Uterus (tissue), 2 donors: ENCODE results near the gene DDX25.

ENCODE experiments used
- CTCF ChIP-seq, 4 experiments: fragments of 200-600 bp in 2 of 4; fragments of 450-650 bp in 2 of 4; sonication (generic) in 2 of 4; IDR thresholded peaks; one replicate each; pipeline ENCODE4 v1.5.1; 2016 to 2019; ENCODE audit warnings: antibody characterized with exemption in 4 of 4, mild to moderate bottlenecking in 2 of 4, moderate library complexity in 1 of 4
- POLR2A ChIP-seq, 2 donors: fragments of 450-650 bp; IDR thresholded peaks; one replicate each; pipeline ENCODE4 v1.6.1; 2016; ENCODE audit warnings: antibody characterized with exemption in 2 of 2, mild to moderate bottlenecking in 1 of 2, moderate library complexity in 1 of 2

- TF ChIP-seq CTCF (IDR thresholded peaks at IDR 0.05) (no peak), POLR2A (IDR thresholded peaks at IDR 0.05) (no peak)
These were observed 17.8 kb downstream of the DDX25 start for GRCh38 chr11:125922156-125922555.
